Heart left ventricle (tissue), 13 donors: ENCODE results near the gene SH2D5.

Experiments used
- POLR2A ChIP-seq, 2 donors: fragments of 450-650 bp; IDR thresholded peaks; one replicate each; pipeline ENCODE4 v1.6.1; 2017; ENCODE audit warnings: antibody characterized with exemption in 2 of 2, mild to moderate bottlenecking in 2 of 2, moderate library complexity in 2 of 2
- TF ChIP-seq, protein P1 (sequence below), 12 donors: fragments of 200-600 bp; sonication (generic) in 4 of 12; IDR thresholded peaks; one replicate each; pipeline versions ENCODE4 v1.5.0 to v1.8.0; 2018 to 2022; ENCODE audit warnings: antibody characterized with exemption in 12 of 12, mild to moderate bottlenecking in 5 of 12
- donor health status: ischemic (EF 13 %, LVEDD 7.1; RV severe dilation, severe dysfunction).
- donor health status: DM: no; HTN: yes; CAD: no.
- donor health status: DM: no; HTN: no; CAD: no.
- donor health status: ischemic (EF 25% LVEDD 6.9; RV normal size, moderate dysfunction).
- donor health status: ischemic (EF 25% LVEDD 5.7; RV mildly dilated, moderate dysfunction).
- donor health status: ischemic (EF 35%, LVEDD 5.7; RV mildly dilated, moderate dysfunction).
- donor health status: nonischemic (EF 11% LVEDD 7.7; RV severe dilation, severe dysfunction).
- donor health status: DM: yes; HTN: yes; CAD: no.
- donor health status: PGD.
- donor health status: ischemic (EF 29% LVEDD 5.4; RV normal size, mild dysfunction).
- donor health status: nonischemic (EF 23%, LVEDD 6.1; RV moderate dilation, normal function).

DNA sequence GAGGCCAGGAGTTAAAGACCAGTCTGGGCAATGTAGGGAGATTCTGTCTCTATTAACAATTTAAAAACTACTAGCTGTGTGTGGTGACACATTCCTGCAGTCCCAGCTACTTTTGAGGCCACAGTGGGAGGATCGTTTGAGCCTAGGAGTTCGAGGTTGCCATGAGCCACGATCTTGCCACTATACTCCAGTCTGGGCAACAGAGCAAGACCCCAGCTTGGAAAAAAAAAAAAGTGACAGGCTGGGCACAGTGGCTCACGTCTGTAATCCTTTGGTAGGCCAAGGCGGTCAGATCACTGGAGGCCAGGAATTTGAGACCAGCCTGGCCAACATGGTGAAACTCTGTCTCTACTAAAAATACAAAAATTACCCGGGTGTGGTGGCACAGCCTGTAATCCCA is 27.8 kb upstream of the SH2D5 start:
- TF ChIP-seq, protein P1, sequence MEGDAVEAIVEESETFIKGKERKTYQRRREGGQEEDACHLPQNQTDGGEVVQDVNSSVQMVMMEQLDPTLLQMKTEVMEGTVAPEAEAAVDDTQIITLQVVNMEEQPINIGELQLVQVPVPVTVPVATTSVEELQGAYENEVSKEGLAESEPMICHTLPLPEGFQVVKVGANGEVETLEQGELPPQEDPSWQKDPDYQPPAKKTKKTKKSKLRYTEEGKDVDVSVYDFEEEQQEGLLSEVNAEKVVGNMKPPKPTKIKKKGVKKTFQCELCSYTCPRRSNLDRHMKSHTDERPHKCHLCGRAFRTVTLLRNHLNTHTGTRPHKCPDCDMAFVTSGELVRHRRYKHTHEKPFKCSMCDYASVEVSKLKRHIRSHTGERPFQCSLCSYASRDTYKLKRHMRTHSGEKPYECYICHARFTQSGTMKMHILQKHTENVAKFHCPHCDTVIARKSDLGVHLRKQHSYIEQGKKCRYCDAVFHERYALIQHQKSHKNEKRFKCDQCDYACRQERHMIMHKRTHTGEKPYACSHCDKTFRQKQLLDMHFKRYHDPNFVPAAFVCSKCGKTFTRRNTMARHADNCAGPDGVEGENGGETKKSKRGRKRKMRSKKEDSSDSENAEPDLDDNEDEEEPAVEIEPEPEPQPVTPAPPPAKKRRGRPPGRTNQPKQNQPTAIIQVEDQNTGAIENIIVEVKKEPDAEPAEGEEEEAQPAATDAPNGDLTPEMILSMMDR (IDR thresholded peaks at IDR 0.05): no peak
- no peak for TF ChIP-seq POLR2A (IDR thresholded peaks at IDR 0.05)
